ENCODE results near the gene LAMC2.
A peak's percentile ranks its signal among the peaks of the same experiment; 100 is the strongest.

The LAMC2 gene

GRCh38 chr1:183223467-183223866, 37.4 kb downstream of the LAMC2 start:
- H3K4me3 ChIP-seq (ENCODE audit: control insufficient read depth, low read depth, low read length): no peak overlapping the region
- no peak for TF ChIP-seq CTCF (conservative IDR thresholded peaks at IDR 0.05; ENCODE audit: control insufficient read depth, insufficient read depth, low read depth, low read length)
- DNase-seq (ENCODE audit: low read depth): no peak

GRCh38 chr1:183226361-183226760, 40.3 kb downstream of the LAMC2 start:
- H3K4me3 ChIP-seq (ENCODE audit: control insufficient read depth, low read depth, low read length): no peak overlapping the region
- DNase-seq (ENCODE audit: low read depth): no peak
- no peak for TF ChIP-seq CTCF (conservative IDR thresholded peaks at IDR 0.05; ENCODE audit: control insufficient read depth, insufficient read depth, low read depth, low read length)

- DNase-seq (ENCODE audit: low read depth): no peak
- H3K4me3 ChIP-seq (ENCODE audit: control insufficient read depth, low read depth, low read length): no peak overlapping the region
- TF ChIP-seq CTCF (conservative IDR thresholded peaks at IDR 0.05; ENCODE audit: control insufficient read depth, insufficient read depth, low read depth, low read length): no peak
Measured at GRCh38 chr1:183226963-183227362, 40.9 kb downstream of the LAMC2 start.

GRCh38 chr1:183227422-183228346, 41.6 kb downstream of the LAMC2 start:
- no peak overlapping the region for H3K4me3 ChIP-seq (ENCODE audit: control insufficient read depth, low read depth, low read length)
- TF ChIP-seq CTCF (conservative IDR thresholded peaks at IDR 0.05; ENCODE audit: control insufficient read depth, insufficient read depth, low read depth, low read length): peak; percentile 87
- DNase-seq (ENCODE audit: low read depth): peak; percentile 59

GRCh38 chr1:183228347-183229220, 42.5 kb downstream of the LAMC2 start:
- TF ChIP-seq CTCF (conservative IDR thresholded peaks at IDR 0.05; ENCODE audit: control insufficient read depth, insufficient read depth, low read depth, low read length): no peak
- H3K4me3 ChIP-seq (ENCODE audit: control insufficient read depth, low read depth, low read length): no peak overlapping the region
- DNase-seq (ENCODE audit: low read depth): no peak

GRCh38 chr1:183230413-183230812, 44.3 kb downstream of the LAMC2 start:
- no peak overlapping the region for H3K4me3 ChIP-seq (ENCODE audit: control insufficient read depth, low read depth, low read length)
- TF ChIP-seq CTCF (conservative IDR thresholded peaks at IDR 0.05; ENCODE audit: control insufficient read depth, insufficient read depth, low read depth, low read length): no peak
- DNase-seq (ENCODE audit: low read depth): peak; percentile 16

All from fibroblast of mammary gland (primary cell).